A172 (cell line): ENCODE data around the gene CENPP. TPM values are rescaled to one million over a fixed set of nuclear protein-coding genes. Genes with fewer than 3 reads are reported as not detected.

ENCODE experiments used
- DNase-seq: peaks from one replicate; pipeline ENCODE4 v3.0.0-alpha.2; 2015; ENCODE audit warnings: low spot score
- total RNA-seq: library from RNA; depleted of rRNA; stranded (reverse); fragments of >200 nt; shearing (Covaris generic); gene quantifications from 2 replicates; pipeline ENCODE4 v1.2.3, GENCODE V29; 2014

The CENPP gene
- total RNA-seq, 1 experiment from 2014 or later, result 11.6 TPM

- DNase-seq, result no peak
These were observed 153.6 kb downstream of the CENPP start for GRCh38 chr9:92479346-92479745.

GRCh38 chr9:92480291-92480771 lies 154.6 kb downstream of the CENPP start:
- peak; percentile 5 for DNase-seq

- DNase-seq, result peak; percentile 24
These were observed 155.4 kb downstream of the CENPP start for GRCh38 chr9:92480986-92481633.

GRCh38 chr9:92482329-92482728 lies 156.6 kb downstream of the CENPP start, which contains the start of gene ASPN:
Gene ASPN, minus strand, starts transcription at chr9:92482506.
- no peak for DNase-seq

GRCh38 chr9:92482805-92483204 lies 157.1 kb downstream of the CENPP start:
- DNase-seq, result no peak

GRCh38 chr9:92483627-92484545 lies 158.1 kb downstream of the CENPP start:
- no peak for DNase-seq

- DNase-seq, result no peak
These were observed 158.8 kb downstream of the CENPP start for GRCh38 chr9:92484563-92484962.

GRCh38 chr9:92486371-92486770 lies 160.6 kb downstream of the CENPP start:
- no peak for DNase-seq

- DNase-seq, result peak; percentile 13
These were observed 163.2 kb downstream of the CENPP start for GRCh38 chr9:92488681-92489550.

- no peak for DNase-seq
These were observed 167.1 kb downstream of the CENPP start for GRCh38 chr9:92492781-92493401.

GRCh38 chr9:92493749-92494387 lies 168.1 kb downstream of the CENPP start:
- DNase-seq, result no peak

- DNase-seq, result no peak
These were observed 169.1 kb downstream of the CENPP start for GRCh38 chr9:92494856-92495255.

GRCh38 chr9:92496396-92497176 lies 170.8 kb downstream of the CENPP start:
- no peak for DNase-seq

- DNase-seq, result no peak
These were observed 173.9 kb downstream of the CENPP start for GRCh38 chr9:92499701-92500100.

- DNase-seq, result no peak
These were observed 175.0 kb downstream of the CENPP start for GRCh38 chr9:92500725-92501124.

GRCh38 chr9:92501671-92502393 lies 176.1 kb downstream of the CENPP start:
- peak; percentile 35 for DNase-seq

GRCh38 chr9:92503156-92503555 lies 177.4 kb downstream of the CENPP start:
- no peak for DNase-seq

- no peak for DNase-seq
These were observed 179.1 kb downstream of the CENPP start for GRCh38 chr9:92504881-92505280.

- peak; percentile 74 for DNase-seq
These were observed 180.6 kb downstream of the CENPP start for GRCh38 chr9:92506184-92506857.
